SK-N-SH (cell line): Measurements from ENCODE around the gene ACTR1A. TPM values are rescaled to one million over a fixed set of nuclear protein-coding genes. Genes with fewer than 3 reads are reported as not detected.

Experiments used
- CTCF ChIA-PET: fragments of 300-600, 350-600 bp; formaldehyde crosslinking; extraction: SDS; loops from one replicate; lab custom pipeline; 2021; lab: Yijun Ruan, JAX
- POLR2A ChIA-PET: fragments of 350-600 bp; sonication (Branson Sonifier 250); formaldehyde crosslinking; extraction: SDS; loops from one replicate; lab custom pipeline; 2020; ENCODE audit warnings: antibody characterized with exemption, inconsistent platforms; lab: Yijun Ruan, JAX
- DNase-seq: peaks from one replicate; pipeline ENCODE4 v3.0.0; 2012
- H2AFZ ChIP-seq: fragments of 200-600 bp; sonication (generic); 2 replicates; pipeline ENCODE4 v1.8.1; 2016; ENCODE audit warnings: antibody characterized with exemption, mild to moderate bottlenecking, low read depth
- H3F3A ChIP-seq: fragments of 200-600 bp; sonication (generic); replicated peaks from 2 replicates; pipeline ENCODE3; 2016; ENCODE audit warnings: antibody characterized with exemption, mild to moderate bottlenecking; ENCODE audit not compliant: insufficient read depth
- H3K27ac ChIP-seq, 2 experiments: fragments of 200-500 bp in 1 of 2; fragments of 200-600 bp in 1 of 2; sonication (Bioruptor generic) in 1 of 2; sonication (generic), shearing (Covaris generic) in 1 of 2; 2 replicates each; pipeline versions ENCODE4 v1.5.1 to v1.6.1; 2014 to 2016; ENCODE audit warnings: low read depth in 2 of 2, inconsistent platforms in 1 of 2, low read length in 1 of 2, mild to moderate bottlenecking in 1 of 2, mixed read lengths in 1 of 2
- H3K27me3 ChIP-seq: fragments of 200-600 bp; sonication (generic), shearing (Covaris generic); 2 replicates; pipeline ENCODE4 v1.6.1; 2016; ENCODE audit warnings: mixed run types; ENCODE audit not compliant: insufficient read depth
- H3K36me3 ChIP-seq, 2 experiments: fragments of 200-500 bp in 1 of 2; fragments of 200-600 bp in 1 of 2; sonication (Bioruptor generic) in 1 of 2; sonication (generic) in 1 of 2; replicated peaks in 1 of 2; 2 replicates each; pipeline versions ENCODE3 to v1.5.1; 2014 to 2016; ENCODE audit warnings: low read length in 1 of 2, mild to moderate bottlenecking in 1 of 2; ENCODE audit not compliant: insufficient read depth in 2 of 2, control insufficient read depth in 1 of 2
- H3K4me1 ChIP-seq, 2 experiments: fragments of 200-500 bp in 1 of 2; fragments of 200-600 bp in 1 of 2; sonication (Bioruptor generic) in 1 of 2; sonication (generic), shearing (Covaris generic) in 1 of 2; 2 replicates each; pipeline versions ENCODE4 v1.5.1 to v1.6.1; 2014 to 2016; ENCODE audit warnings: low read depth in 1 of 2, low read length in 1 of 2, mixed run types in 1 of 2; ENCODE audit not compliant: insufficient read depth in 2 of 2, control insufficient read depth in 1 of 2
- H3K4me2 ChIP-seq: fragments of 200-600 bp; sonication (generic), shearing (Covaris generic); 2 replicates; pipeline ENCODE4 v1.6.1; 2017; ENCODE audit warnings: mixed run types
- H3K4me3 ChIP-seq, 2 experiments: fragments of 200-500 bp in 1 of 2; fragments of 200-600 bp in 1 of 2; sonication (Bioruptor generic) in 1 of 2; sonication (generic), shearing (Covaris generic) in 1 of 2; 2 replicates each; pipeline versions ENCODE4 v1.5.1 to v1.8.1; 2014 to 2016; ENCODE audit warnings: low read depth in 2 of 2, inconsistent platforms in 1 of 2, low read length in 1 of 2, mild to moderate bottlenecking in 1 of 2, mixed read lengths in 1 of 2, moderate library complexity in 1 of 2
- H3K79me2 ChIP-seq: fragments of 200-600 bp; sonication (generic); 2 replicates; pipeline ENCODE4 v1.8.1; 2017; ENCODE audit warnings: mild to moderate bottlenecking; ENCODE audit not compliant: insufficient read depth
- H3K9ac ChIP-seq: fragments of 200-600 bp; sonication (generic); 2 replicates; pipeline ENCODE4 v1.6.1; 2017; ENCODE audit warnings: mixed run types
- H3K9me2 ChIP-seq: fragments of 200-600 bp; sonication (generic); 2 replicates; pipeline ENCODE4 v1.6.1; 2017; ENCODE audit warnings: mixed run types
- H3K9me3 ChIP-seq: fragments of 200-600 bp; sonication (generic); 2 replicates; pipeline ENCODE4 v1.6.1; 2017; ENCODE audit warnings: mixed run types, mild to moderate bottlenecking, moderate library complexity
- H4K20me1 ChIP-seq: fragments of 200-600 bp; sonication (generic); 2 replicates; pipeline ENCODE4 v1.6.1; 2017; ENCODE audit warnings: mild to moderate bottlenecking, mixed run types; ENCODE audit not compliant: insufficient read depth
- CHD2 ChIP-seq: fragments of 150-350 bp; IDR thresholded peaks from 2 replicates; pipeline ENCODE4 v1.6.1; 2018; ENCODE audit warnings: low read length; ENCODE audit not compliant: partially characterized antibody
- EZH2phosphoT487 ChIP-seq: fragments of 200-600 bp; sonication (generic); IDR thresholded peaks from 2 replicates; pipeline ENCODE4 v1.6.1; 2017; ENCODE audit warnings: low read depth, mixed run types, mild to moderate bottlenecking, antibody characterized with exemption, moderate library complexity, borderline replicate concordance
- FOXJ3 ChIP-seq: sonication (generic); formaldehyde crosslinking; IDR thresholded peaks from 2 replicates; pipeline ENCODE4 v1.5.1; 2020; ENCODE audit warnings: mild to moderate bottlenecking, missing genetic modification reagents
- GATA2 ChIP-seq: sonication (generic); formaldehyde crosslinking; IDR thresholded peaks from 2 replicates; pipeline ENCODE4 v1.5.0; 2020; ENCODE audit warnings: mild to moderate bottlenecking, missing genetic modification reagents
- JUND ChIP-seq: IDR thresholded peaks from 2 replicates; pipeline ENCODE4 v1.4.0; 2012
- MEF2A ChIP-seq: IDR thresholded peaks from 2 replicates; pipeline ENCODE4 v1.4.0; 2012; ENCODE audit warnings: low read depth, borderline replicate concordance
- NFIC ChIP-seq: IDR thresholded peaks from 2 replicates; pipeline ENCODE4 v1.4.0; 2012; ENCODE audit warnings: borderline replicate concordance
- NRF1 ChIP-seq: IDR thresholded peaks from 2 replicates; pipeline ENCODE4 v1.6.1; 2012; ENCODE audit warnings: low read depth, mild to moderate bottlenecking, low read length
- POLR2AphosphoS5 ChIP-seq: IDR thresholded peaks from 2 replicates; pipeline ENCODE4 v1.6.1; 2012; ENCODE audit warnings: low read depth, low read length
- RCOR1 ChIP-seq: fragments of 150-350 bp; IDR thresholded peaks from 2 replicates; pipeline ENCODE4 v1.6.1; 2017; ENCODE audit warnings: antibody characterized with exemption, low read length
- RFX5 ChIP-seq: IDR thresholded peaks from 2 replicates; pipeline ENCODE4 v1.6.1; 2012; ENCODE audit warnings: mild to moderate bottlenecking, improper control_type of control experiment, low read length
- RXRA ChIP-seq: IDR thresholded peaks from 2 replicates; pipeline ENCODE4 v1.4.0; 2012; ENCODE audit warnings: low read depth, mild to moderate bottlenecking, borderline replicate concordance
- SIN3A ChIP-seq: IDR thresholded peaks from 2 replicates; pipeline ENCODE4 v1.6.1; 2012; ENCODE audit warnings: low read depth, mild to moderate bottlenecking, low read length, moderate library complexity, borderline replicate concordance
- SMC3 ChIP-seq: IDR thresholded peaks from 2 replicates; pipeline ENCODE4 v1.6.1; 2012; ENCODE audit warnings: low read depth, low read length, improper control_type of control experiment
- TAF1 ChIP-seq: IDR thresholded peaks from 2 replicates; pipeline ENCODE4 v1.6.1; 2012; ENCODE audit warnings: low read depth, mild to moderate bottlenecking, low read length, moderate library complexity, borderline replicate concordance
- TCF12 ChIP-seq: IDR thresholded peaks from 2 replicates; pipeline ENCODE4 v1.4.0; 2012
- WGBS: methylation state at CpG from one replicate; pipeline ENCODE4 v1.1.6; 2017; ENCODE audit warnings: low lambda C conversion rate; 5-methylcytosine and 5-hydroxymethylcytosine counted together
- polyA plus RNA-seq, 3 experiments: library from polyadenylated mRNA; depleted of rRNA; stranded (reverse); fragments of >200 nt; gene quantifications; 2 replicates each; pipeline ENCODE4 v1.2.3, GENCODE V29; 2012
- TF ChIP-seq, protein P1 (sequence below): IDR thresholded peaks from 2 replicates; pipeline ENCODE4 v1.4.0; 2012; ENCODE audit warnings: low read depth, borderline replicate concordance
- TF ChIP-seq, protein P2 (sequence below): fragments of 200-600 bp; sonication (generic); IDR thresholded peaks from 2 replicates; pipeline ENCODE4 v1.6.1; 2017; ENCODE audit warnings: antibody characterized with exemption, mild to moderate bottlenecking, moderate library complexity
- TF ChIP-seq, protein P3 (sequence below): IDR thresholded peaks from 2 replicates; pipeline ENCODE4 v1.4.0; 2012; ENCODE audit warnings: low read depth, borderline replicate concordance
- TF ChIP-seq, protein P4 (sequence below): fragments of 150-350 bp; IDR thresholded peaks from 2 replicates; pipeline ENCODE4 v1.6.1; 2016; ENCODE audit warnings: mild to moderate bottlenecking, low read depth, low read length

The ACTR1A gene
- polyA plus RNA-seq, 1 of the 3 experiments (the other 2 are of a cell fraction) = 106 TPM

DNA sequence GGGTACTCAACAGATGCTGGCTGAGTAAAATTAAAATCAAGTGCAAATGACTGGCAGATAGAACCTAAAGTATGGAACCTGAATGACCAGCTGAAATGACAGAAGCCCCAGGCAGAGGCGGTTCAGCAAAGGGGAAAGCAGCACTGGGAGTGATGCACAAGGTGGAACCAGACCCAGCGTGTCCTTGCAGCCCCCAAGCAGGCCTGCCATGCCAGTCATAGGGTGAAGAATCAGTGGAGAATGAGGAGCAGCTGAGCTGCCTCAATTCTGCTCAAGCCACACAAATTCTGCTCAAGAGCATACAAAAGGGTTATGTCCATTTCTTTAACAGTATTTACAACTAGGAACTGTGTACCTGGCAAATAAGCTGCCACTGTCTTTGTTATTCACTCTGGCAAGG is 8.7 kb downstream of the ACTR1A start:
- Histone ChIP-seq H2AFZ (no peak overlapping the region), H3K9me3 (no peaks in the 10 kb centered on the region), H3K36me3 (peaks cover 8 to 32% of the 10 kb centered on the region in 2 experiments), H3K4me2 (no peak overlapping the region), H4K20me1 (peaks cover 78% of the 10 kb centered on the region), H3K9me2 (no peaks in the 10 kb centered on the region)
- no peak for DNase-seq
- CTCF ChIA-PET = interaction anchor here (1.0 to 3.1 kb wide), 2 partner anchors 9 to 15 kb away, joined by 3 to 14 read pairs; no protein-coding TSS in a partner anchor
- TF ChIP-seq TCF12 = no peak
- TF ChIP-seq, all 33 proteins: peak for 0
- 84% methylated on average over 2 of the region's 2 CpGs for WGBS
- Histone ChIP-seq H3K9ac (no peak overlapping the region), H3F3A (no peaks in the 10 kb centered on the region), H3K79me2 (peaks cover 96% of the 10 kb centered on the region), H3K4me3 (no peak overlapping the region), H3K4me1 (no peaks in the 10 kb centered on the region; a peak in 1 of 4 replicates), H3K27me3 (no peaks in the 10 kb centered on the region), H3K27ac (no peak overlapping the region)
- POLR2A ChIA-PET = no interaction called here

DNA sequence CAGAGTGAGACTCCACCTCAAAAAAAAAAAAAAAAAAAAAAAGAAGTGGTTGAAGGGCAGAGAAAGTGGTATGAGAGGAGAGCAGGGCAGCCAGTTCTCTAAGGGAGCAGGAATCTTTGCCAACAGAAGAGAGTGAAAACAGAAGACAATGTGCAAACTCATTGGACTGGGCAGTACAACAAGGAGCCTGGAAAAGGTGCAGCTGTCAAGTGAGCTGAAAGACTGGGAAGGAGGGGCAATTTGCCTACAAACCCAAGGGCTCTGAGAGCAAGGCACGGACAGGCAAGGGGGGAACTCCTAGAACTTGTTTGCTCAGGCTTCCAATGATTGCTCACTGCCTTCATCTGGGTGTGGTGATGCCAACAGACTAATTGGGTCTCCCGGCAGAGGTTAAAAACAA is 9.5 kb downstream of the ACTR1A start:
- no peak overlapping the region for H3K4me2 ChIP-seq
- no peak overlapping the region for H3K4me3 ChIP-seq
- no peak overlapping the region for H3K9ac ChIP-seq
- H3K36me3 ChIP-seq = peaks cover 16 to 40% of the 10 kb centered on the region in 2 experiments
- DNase-seq = no peak
- ChIA-PET CTCF (interaction anchor here (1.0 to 1.4 kb wide), 2 partner anchors 13 to 71 kb away, joined by 3 to 6 read pairs; no protein-coding TSS in a partner anchor), POLR2A (no interaction called here)
- H3K27ac ChIP-seq = no peak overlapping the region
- no peaks in the 10 kb centered on the region for H3K9me2 ChIP-seq
- H3K4me1 ChIP-seq = no peaks in the 10 kb centered on the region; a peak in 1 of 4 replicates
- H3F3A ChIP-seq = no peaks in the 10 kb centered on the region
- no peak for TF ChIP-seq RFX5
- no peak for TF ChIP-seq RXRA
- TF ChIP-seq, protein P1, sequence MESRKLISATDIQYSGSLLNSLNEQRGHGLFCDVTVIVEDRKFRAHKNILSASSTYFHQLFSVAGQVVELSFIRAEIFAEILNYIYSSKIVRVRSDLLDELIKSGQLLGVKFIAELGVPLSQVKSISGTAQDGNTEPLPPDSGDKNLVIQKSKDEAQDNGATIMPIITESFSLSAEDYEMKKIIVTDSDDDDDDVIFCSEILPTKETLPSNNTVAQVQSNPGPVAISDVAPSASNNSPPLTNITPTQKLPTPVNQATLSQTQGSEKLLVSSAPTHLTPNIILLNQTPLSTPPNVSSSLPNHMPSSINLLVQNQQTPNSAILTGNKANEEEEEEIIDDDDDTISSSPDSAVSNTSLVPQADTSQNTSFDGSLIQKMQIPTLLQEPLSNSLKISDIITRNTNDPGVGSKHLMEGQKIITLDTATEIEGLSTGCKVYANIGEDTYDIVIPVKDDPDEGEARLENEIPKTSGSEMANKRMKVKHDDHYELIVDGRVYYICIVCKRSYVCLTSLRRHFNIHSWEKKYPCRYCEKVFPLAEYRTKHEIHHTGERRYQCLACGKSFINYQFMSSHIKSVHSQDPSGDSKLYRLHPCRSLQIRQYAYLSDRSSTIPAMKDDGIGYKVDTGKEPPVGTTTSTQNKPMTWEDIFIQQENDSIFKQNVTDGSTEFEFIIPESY = no peak
- TF ChIP-seq NRF1 = no peak
- no peak for TF ChIP-seq CHD2
- TF ChIP-seq, protein P2, sequence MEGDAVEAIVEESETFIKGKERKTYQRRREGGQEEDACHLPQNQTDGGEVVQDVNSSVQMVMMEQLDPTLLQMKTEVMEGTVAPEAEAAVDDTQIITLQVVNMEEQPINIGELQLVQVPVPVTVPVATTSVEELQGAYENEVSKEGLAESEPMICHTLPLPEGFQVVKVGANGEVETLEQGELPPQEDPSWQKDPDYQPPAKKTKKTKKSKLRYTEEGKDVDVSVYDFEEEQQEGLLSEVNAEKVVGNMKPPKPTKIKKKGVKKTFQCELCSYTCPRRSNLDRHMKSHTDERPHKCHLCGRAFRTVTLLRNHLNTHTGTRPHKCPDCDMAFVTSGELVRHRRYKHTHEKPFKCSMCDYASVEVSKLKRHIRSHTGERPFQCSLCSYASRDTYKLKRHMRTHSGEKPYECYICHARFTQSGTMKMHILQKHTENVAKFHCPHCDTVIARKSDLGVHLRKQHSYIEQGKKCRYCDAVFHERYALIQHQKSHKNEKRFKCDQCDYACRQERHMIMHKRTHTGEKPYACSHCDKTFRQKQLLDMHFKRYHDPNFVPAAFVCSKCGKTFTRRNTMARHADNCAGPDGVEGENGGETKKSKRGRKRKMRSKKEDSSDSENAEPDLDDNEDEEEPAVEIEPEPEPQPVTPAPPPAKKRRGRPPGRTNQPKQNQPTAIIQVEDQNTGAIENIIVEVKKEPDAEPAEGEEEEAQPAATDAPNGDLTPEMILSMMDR = no peak
- TF ChIP-seq JUND = no peak
- TF ChIP-seq, protein P3, sequence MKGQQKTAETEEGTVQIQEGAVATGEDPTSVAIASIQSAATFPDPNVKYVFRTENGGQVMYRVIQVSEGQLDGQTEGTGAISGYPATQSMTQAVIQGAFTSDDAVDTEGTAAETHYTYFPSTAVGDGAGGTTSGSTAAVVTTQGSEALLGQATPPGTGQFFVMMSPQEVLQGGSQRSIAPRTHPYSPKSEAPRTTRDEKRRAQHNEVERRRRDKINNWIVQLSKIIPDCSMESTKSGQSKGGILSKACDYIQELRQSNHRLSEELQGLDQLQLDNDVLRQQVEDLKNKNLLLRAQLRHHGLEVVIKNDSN = no peak
- no peak for TF ChIP-seq SIN3A
- no peak for TF ChIP-seq RCOR1
- no peak for TF ChIP-seq POLR2AphosphoS5
- TF ChIP-seq, protein P4, sequence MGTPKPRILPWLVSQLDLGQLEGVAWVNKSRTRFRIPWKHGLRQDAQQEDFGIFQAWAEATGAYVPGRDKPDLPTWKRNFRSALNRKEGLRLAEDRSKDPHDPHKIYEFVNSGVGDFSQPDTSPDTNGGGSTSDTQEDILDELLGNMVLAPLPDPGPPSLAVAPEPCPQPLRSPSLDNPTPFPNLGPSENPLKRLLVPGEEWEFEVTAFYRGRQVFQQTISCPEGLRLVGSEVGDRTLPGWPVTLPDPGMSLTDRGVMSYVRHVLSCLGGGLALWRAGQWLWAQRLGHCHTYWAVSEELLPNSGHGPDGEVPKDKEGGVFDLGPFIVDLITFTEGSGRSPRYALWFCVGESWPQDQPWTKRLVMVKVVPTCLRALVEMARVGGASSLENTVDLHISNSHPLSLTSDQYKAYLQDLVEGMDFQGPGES = no peak
- TF ChIP-seq TAF1 = no peak
- TF ChIP-seq MEF2A = no peak
- no peak for TF ChIP-seq FOXJ3 (CRISPR knock-in tag)
- TF ChIP-seq SMC3 = no peak
- TF ChIP-seq NFIC = no peak
- no peak for TF ChIP-seq GATA2 (CRISPR knock-in tag)
- no peak for TF ChIP-seq EZH2phosphoT487
- TF ChIP-seq, all 33 proteins: peak for 0
- no peaks in the 10 kb centered on the region for H3K9me3 ChIP-seq
- H4K20me1 ChIP-seq = peaks cover 74% of the 10 kb centered on the region
- H3K27me3 ChIP-seq = no peaks in the 10 kb centered on the region
- H3K79me2 ChIP-seq = peaks cover 92% of the 10 kb centered on the region
- H2AFZ ChIP-seq = no peak overlapping the region
- 93% methylated on average over 2 of the region's 2 CpGs for WGBS
